Measurements from ENCODE around the gene CLEC10A. TPM values are rescaled to one million over a fixed set of nuclear protein-coding genes. Genes with fewer than 3 reads are reported as not detected.

The CLEC10A gene
- total RNA-seq, 1 experiment from 2014 or later: not detected

DNA sequence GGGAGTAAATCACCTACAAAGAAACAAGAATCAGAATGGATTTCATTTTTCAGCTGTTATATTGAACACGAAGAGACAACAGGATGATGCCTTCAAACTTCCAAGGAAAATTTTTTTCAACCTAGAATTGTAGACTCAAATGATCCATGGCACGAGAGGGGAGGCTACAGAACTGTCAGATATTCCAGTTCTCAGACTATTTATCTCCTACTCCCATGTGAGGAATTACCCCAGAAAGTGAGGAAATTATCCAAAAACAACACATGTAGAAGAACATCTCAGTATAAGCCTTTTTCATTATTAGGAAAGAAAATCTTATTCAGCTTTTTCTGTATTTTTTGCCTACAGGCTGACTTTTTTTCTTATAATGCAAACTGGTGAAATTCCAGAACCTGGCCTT is 40.1 kb upstream of the CLEC10A start:
- Histone ChIP-seq H3K4me1 (ENCODE audit: insufficient read depth, low read length) (no peaks in the 10 kb centered on the region), H3F3A (ENCODE audit: low read length, unreplicated experiment) (no peaks in the 10 kb centered on the region), H3K27me3 (ENCODE audit: low read length) (no peaks in the 10 kb centered on the region), H3K36me3 (ENCODE audit: low read depth, low read length) (no peaks in the 10 kb centered on the region), H4K20me1 (ENCODE audit: low read length) (no peaks in the 10 kb centered on the region), H2AFZ (ENCODE audit: low read length) (no peak overlapping the region), H3K4me3 (ENCODE audit: low read length) (no peak overlapping the region), H3K9me3 (ENCODE audit: low read length) (no peaks in the 10 kb centered on the region), H3K27ac (ENCODE audit: low read length) (no peak overlapping the region), H3K79me2 (ENCODE audit: low read length) (no peaks in the 10 kb centered on the region), H3K9me2 (replicated peaks; ENCODE audit: low read length) (no peaks in the 10 kb centered on the region), H3K4me2 (ENCODE audit: low read length) (no peak overlapping the region), H3K9ac (ENCODE audit: low read length) (no peak overlapping the region)
- no peak for DNase-seq
- no peak for ATAC-seq
- no TSS peak for BruUV-seq (replicated peaks)
- ChIA-PET POLR2A (ENCODE audit: unreplicated experiment) (no interaction called here), CTCF (no interaction called here)
- TF ChIP-seq EZH2 (IDR thresholded peaks at IDR 0.05; ENCODE audit: low read length, unreplicated experiment): no peak
- no peak for TF ChIP-seq EZH2phosphoT487 (IDR thresholded peaks at IDR 0.05; ENCODE audit: borderline replicate concordance, low read length)
- TF ChIP-seq, protein P1, sequence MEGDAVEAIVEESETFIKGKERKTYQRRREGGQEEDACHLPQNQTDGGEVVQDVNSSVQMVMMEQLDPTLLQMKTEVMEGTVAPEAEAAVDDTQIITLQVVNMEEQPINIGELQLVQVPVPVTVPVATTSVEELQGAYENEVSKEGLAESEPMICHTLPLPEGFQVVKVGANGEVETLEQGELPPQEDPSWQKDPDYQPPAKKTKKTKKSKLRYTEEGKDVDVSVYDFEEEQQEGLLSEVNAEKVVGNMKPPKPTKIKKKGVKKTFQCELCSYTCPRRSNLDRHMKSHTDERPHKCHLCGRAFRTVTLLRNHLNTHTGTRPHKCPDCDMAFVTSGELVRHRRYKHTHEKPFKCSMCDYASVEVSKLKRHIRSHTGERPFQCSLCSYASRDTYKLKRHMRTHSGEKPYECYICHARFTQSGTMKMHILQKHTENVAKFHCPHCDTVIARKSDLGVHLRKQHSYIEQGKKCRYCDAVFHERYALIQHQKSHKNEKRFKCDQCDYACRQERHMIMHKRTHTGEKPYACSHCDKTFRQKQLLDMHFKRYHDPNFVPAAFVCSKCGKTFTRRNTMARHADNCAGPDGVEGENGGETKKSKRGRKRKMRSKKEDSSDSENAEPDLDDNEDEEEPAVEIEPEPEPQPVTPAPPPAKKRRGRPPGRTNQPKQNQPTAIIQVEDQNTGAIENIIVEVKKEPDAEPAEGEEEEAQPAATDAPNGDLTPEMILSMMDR (conservative IDR thresholded peaks at IDR 0.05; ENCODE audit: low read depth, low read length): no peak
- intact Hi-C loops (cut with micrococcal nuclease): no loop called here

DNA sequence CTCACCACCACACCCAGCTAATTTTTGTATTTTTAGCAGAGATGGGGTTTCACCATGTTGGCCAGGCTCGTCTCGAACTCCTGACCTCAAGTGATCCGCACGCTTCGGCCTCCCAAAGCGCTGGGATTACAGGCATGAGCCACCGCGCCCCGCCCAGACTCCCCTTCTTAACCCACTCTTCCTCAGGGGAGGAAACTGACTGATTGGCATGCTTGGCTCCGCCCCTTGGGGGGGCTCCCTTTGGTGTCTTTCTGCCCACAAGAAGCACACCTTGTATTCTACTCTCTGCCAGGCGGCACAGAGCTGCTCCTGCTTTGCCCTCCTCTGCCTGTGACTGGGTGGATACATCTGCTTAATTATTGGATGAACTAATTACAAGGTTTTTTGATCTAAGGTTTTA is 39.3 kb upstream of the CLEC10A start:
- Histone ChIP-seq H2AFZ (ENCODE audit: low read length) (no peak overlapping the region), H3K27me3 (ENCODE audit: low read length) (no peaks in the 10 kb centered on the region), H3K9ac (ENCODE audit: low read length) (no peak overlapping the region), H3K4me3 (ENCODE audit: low read length) (no peak overlapping the region), H3K9me2 (replicated peaks; ENCODE audit: low read length) (no peaks in the 10 kb centered on the region), H3K79me2 (ENCODE audit: low read length) (no peaks in the 10 kb centered on the region), H3K9me3 (ENCODE audit: low read length) (no peaks in the 10 kb centered on the region), H3K27ac (ENCODE audit: low read length) (no peak overlapping the region), H4K20me1 (ENCODE audit: low read length) (no peaks in the 10 kb centered on the region), H3K4me2 (ENCODE audit: low read length) (no peak overlapping the region), H3F3A (ENCODE audit: low read length, unreplicated experiment) (no peaks in the 10 kb centered on the region), H3K4me1 (ENCODE audit: insufficient read depth, low read length) (no peaks in the 10 kb centered on the region), H3K36me3 (ENCODE audit: low read depth, low read length) (no peaks in the 10 kb centered on the region)
- DNase-seq (no peak), ATAC-seq (no peak)
- intact Hi-C loops (cut with micrococcal nuclease): no loop called here
- POLR2A ChIA-PET (ENCODE audit: unreplicated experiment): no interaction called here
- BruUV-seq (replicated peaks): no TSS peak
- TF ChIP-seq, protein P1 (conservative IDR thresholded peaks at IDR 0.05; ENCODE audit: low read depth, low read length): no peak
- TF ChIP-seq EZH2 (IDR thresholded peaks at IDR 0.05; ENCODE audit: low read length, unreplicated experiment) (no peak), EZH2phosphoT487 (IDR thresholded peaks at IDR 0.05; ENCODE audit: borderline replicate concordance, low read length) (no peak)
- CTCF ChIA-PET: no interaction called here

DNA sequence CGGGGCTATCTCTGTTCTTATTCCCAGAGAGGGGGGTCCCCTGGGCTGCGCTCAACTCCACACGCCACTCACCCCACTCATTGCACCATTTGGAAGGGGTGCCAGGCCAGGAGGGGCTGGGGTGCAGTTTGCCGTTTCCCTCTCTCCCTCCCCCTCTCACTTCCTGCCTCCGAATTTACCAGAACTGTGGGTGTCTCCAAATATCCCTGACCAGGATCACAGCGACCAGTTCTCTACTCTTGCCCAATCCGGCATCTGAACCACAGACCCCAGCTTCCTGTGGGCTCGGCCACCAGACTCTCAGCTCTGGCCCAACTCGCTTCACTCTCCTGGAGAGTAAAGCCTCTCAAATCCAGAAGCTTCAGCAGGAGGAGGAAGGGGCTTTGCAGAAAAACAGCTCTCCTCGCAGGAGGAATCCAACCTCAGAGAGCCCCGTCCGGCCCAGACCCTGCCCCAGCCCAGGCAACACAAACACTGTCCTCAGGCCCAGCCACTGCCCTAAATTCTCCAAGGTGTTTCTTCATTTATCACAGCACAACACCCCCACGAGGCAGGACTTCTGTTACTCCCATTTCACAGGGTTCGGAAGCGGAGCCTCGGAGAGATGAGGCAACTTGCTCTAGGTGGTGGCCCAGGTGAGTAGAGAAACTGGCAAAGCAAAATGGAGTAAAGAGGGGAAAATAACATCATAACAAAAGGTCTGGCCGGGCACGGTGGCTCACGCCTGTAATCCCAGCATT is 35.0 kb upstream of the CLEC10A start:
- Histone ChIP-seq H2AFZ (ENCODE audit: low read length) (no peak overlapping the region), H3K27ac (ENCODE audit: low read length) (no peak overlapping the region), H4K20me1 (ENCODE audit: low read length) (no peaks in the 10 kb centered on the region), H3K27me3 (ENCODE audit: low read length) (no peaks in the 10 kb centered on the region), H3K9ac (ENCODE audit: low read length) (no peak overlapping the region), H3K36me3 (ENCODE audit: low read depth, low read length) (no peaks in the 10 kb centered on the region), H3K4me1 (ENCODE audit: insufficient read depth, low read length) (no peaks in the 10 kb centered on the region), H3K79me2 (ENCODE audit: low read length) (no peaks in the 10 kb centered on the region), H3K4me3 (ENCODE audit: low read length) (no peak overlapping the region), H3K9me2 (replicated peaks; ENCODE audit: low read length) (no peaks in the 10 kb centered on the region), H3F3A (ENCODE audit: low read length, unreplicated experiment) (no peaks in the 10 kb centered on the region), H3K4me2 (ENCODE audit: low read length) (no peak overlapping the region), H3K9me3 (ENCODE audit: low read length) (no peaks in the 10 kb centered on the region)
- CTCF ChIA-PET: no interaction called here
- intact Hi-C loops (cut with micrococcal nuclease): no loop called here
- BruUV-seq (replicated peaks): no TSS peak
- POLR2A ChIA-PET (ENCODE audit: unreplicated experiment): no interaction called here
- ATAC-seq (no peak), DNase-seq (no peak)
- TF ChIP-seq EZH2phosphoT487 (IDR thresholded peaks at IDR 0.05; ENCODE audit: borderline replicate concordance, low read length) (no peak), EZH2 (IDR thresholded peaks at IDR 0.05; ENCODE audit: low read length, unreplicated experiment) (no peak)
- TF ChIP-seq, protein P1 (conservative IDR thresholded peaks at IDR 0.05; ENCODE audit: low read depth, low read length): no peak

Measured in PC-3 (cell line).